Keratinocyte (primary cell): ENCODE measurements around the gene SCAI. TPM values are rescaled to one million over a fixed set of nuclear protein-coding genes. Genes with fewer than 3 reads are reported as not detected.

Experiments used
- DNase-seq: peaks from one replicate; pipeline ENCODE4 v3.0.0-alpha.2; 2011; ENCODE audit warnings: low read depth, missing footprints, low spot score
- FAIRE-seq: peaks from 2 replicates; lab custom pipeline; 2011; peaks lifted over from hg19 to GRCh38; lab: Jason Lieb, UNC
- H2AFZ ChIP-seq: 2 replicates; pipeline ENCODE4 v1.6.0; 2012; ENCODE audit warnings: low read length, control low read depth, inconsistent platforms; ENCODE audit not compliant: control insufficient read depth
- H3K27ac ChIP-seq: 2 replicates; pipeline ENCODE4 v1.5.1; 2011; ENCODE audit warnings: low read length; ENCODE audit not compliant: control insufficient read depth, insufficient read depth
- H3K27me3 ChIP-seq: 3 replicates; pipeline ENCODE4 v1.6.0; 2011; ENCODE audit warnings: low read length; ENCODE audit not compliant: control insufficient read depth, insufficient read depth; ENCODE audit errors: extremely low read depth
- H3K36me3 ChIP-seq, 2 experiments: 2 replicates in 1 of 2; 3 replicates in 1 of 2; pipeline ENCODE4 v1.5.1; 2011; ENCODE audit warnings: low read length in 2 of 2, mild to moderate bottlenecking in 1 of 2; ENCODE audit not compliant: control insufficient read depth in 2 of 2, insufficient read depth in 2 of 2; ENCODE audit errors: extremely low read depth in 1 of 2
- H3K4me1 ChIP-seq: 3 replicates; pipeline ENCODE4 v1.5.1; 2011; ENCODE audit warnings: low read length; ENCODE audit not compliant: control insufficient read depth, insufficient read depth; ENCODE audit errors: extremely low read depth
- H3K4me2 ChIP-seq: 3 replicates; pipeline ENCODE4 v1.6.0; 2011; ENCODE audit warnings: low read depth, low read length; ENCODE audit not compliant: control insufficient read depth, insufficient read depth; ENCODE audit errors: extremely low read depth
- H3K4me3 ChIP-seq, 3 experiments: fragments of 200-600 bp in 1 of 3; sonication (generic) in 1 of 3; 2 replicates in 2 of 3; 3 replicates in 1 of 3; pipeline ENCODE4 v1.5.1; 2011 to 2016; ENCODE audit warnings: low read length in 3 of 3, mild to moderate bottlenecking in 3 of 3, control low read depth in 2 of 3, inconsistent platforms in 1 of 3, low read depth in 1 of 3, mixed read lengths in 1 of 3, mixed run types in 1 of 3, moderate library complexity in 1 of 3; ENCODE audit not compliant: control insufficient read depth in 2 of 3, insufficient read depth in 2 of 3; ENCODE audit errors: extremely low read depth in 1 of 3
- H3K79me2 ChIP-seq: 2 replicates; pipeline ENCODE4 v1.6.0; 2012; ENCODE audit warnings: low read length; ENCODE audit not compliant: control insufficient read depth, insufficient read depth
- H3K9ac ChIP-seq: 3 replicates; pipeline ENCODE4 v1.6.0; 2011; ENCODE audit warnings: low read length; ENCODE audit not compliant: control insufficient read depth, insufficient read depth; ENCODE audit errors: extremely low read depth
- H3K9me1 ChIP-seq: 3 replicates; pipeline ENCODE4 v1.6.0; 2011; ENCODE audit warnings: low read length; ENCODE audit not compliant: control insufficient read depth, insufficient read depth; ENCODE audit errors: extremely low read depth
- H3K9me3 ChIP-seq: 2 replicates; pipeline ENCODE4 v1.5.1; 2012; ENCODE audit warnings: low read depth, low read length; ENCODE audit not compliant: control insufficient read depth
- H4K20me1 ChIP-seq: 3 replicates; pipeline ENCODE4 v1.6.0; 2011; ENCODE audit warnings: low read length; ENCODE audit not compliant: control insufficient read depth, insufficient read depth; ENCODE audit errors: extremely low read depth
- EZH2 ChIP-seq: IDR thresholded peaks from one replicate; pipeline ENCODE4 v1.6.1; 2012; ENCODE audit warnings: inconsistent platforms, mild to moderate bottlenecking, low read length, moderate library complexity
- dilution Hi-C: fragments of 300-500 bp; cut with MboI; formaldehyde crosslinking; loops from one replicate; pipeline ENCODE4 v1.7.0; 2020; ENCODE audit warnings: low sequenced_read_pairs; ENCODE audit not compliant: extremely low pct_ligation_motif_present
- polyA plus RNA-seq, 5 experiments: library from polyadenylated mRNA; depleted of rRNA in 3 of 5; stranded (reverse) in 3 of 5; stranded (forward) in 1 of 5; unstranded in 1 of 5; fragments of >200 nt; gene quantifications; 1 replicate in 1 of 5; 2 replicates in 3 of 5; 3 replicates in 1 of 5; pipeline versions ENCODE4 v1.2.1 to v1.2.3, GENCODE V29; 2011 to 2012; ENCODE audit warnings: missing spikeins in 2 of 5, low read depth in 1 of 5, low replicate concordance in 1 of 5
- TF ChIP-seq, protein P1 (sequence below), 3 experiments: IDR thresholded peaks in 1 of 3; conservative IDR thresholded peaks in 1 of 3; optimal IDR thresholded peaks in 1 of 3; 2 replicates in 2 of 3; 3 replicates in 1 of 3; pipeline versions ENCODE3 to v1.5.1; 2011; ENCODE audit warnings: low read length in 3 of 3, mild to moderate bottlenecking in 3 of 3, moderate library complexity in 2 of 3, control low read depth in 1 of 3, inconsistent platforms in 1 of 3; ENCODE audit not compliant: insufficient read depth in 2 of 3; ENCODE audit errors: extremely low read depth in 1 of 3

Gene SCAI
- polyA plus RNA-seq, 1 donor (not counting 4 experiments of a cell fraction or from before 2014, with no cell fraction given), result 3.0 TPM

GRCh38 chr9:125038166-125038565 lies 105.2 kb downstream of the SCAI start:
- Histone ChIP-seq H3K4me1 (no peaks in the 10 kb centered on the region), H3K27me3 (no peaks in the 10 kb centered on the region), H4K20me1 (no peaks in the 10 kb centered on the region), H3K9me3 (no peaks in the 10 kb centered on the region), H3K9me1 (no peaks in the 10 kb centered on the region), H3K27ac (no peak overlapping the region), H3K4me3 (no peak overlapping the region), H3K4me2 (no peak overlapping the region), H3K9ac (no peak overlapping the region), H2AFZ (no peak overlapping the region), H3K36me3 (no peaks in the 10 kb centered on the region), H3K79me2 (no peaks in the 10 kb centered on the region)
- dilution Hi-C loops, result no loop called here
- TF ChIP-seq, protein P1, sequence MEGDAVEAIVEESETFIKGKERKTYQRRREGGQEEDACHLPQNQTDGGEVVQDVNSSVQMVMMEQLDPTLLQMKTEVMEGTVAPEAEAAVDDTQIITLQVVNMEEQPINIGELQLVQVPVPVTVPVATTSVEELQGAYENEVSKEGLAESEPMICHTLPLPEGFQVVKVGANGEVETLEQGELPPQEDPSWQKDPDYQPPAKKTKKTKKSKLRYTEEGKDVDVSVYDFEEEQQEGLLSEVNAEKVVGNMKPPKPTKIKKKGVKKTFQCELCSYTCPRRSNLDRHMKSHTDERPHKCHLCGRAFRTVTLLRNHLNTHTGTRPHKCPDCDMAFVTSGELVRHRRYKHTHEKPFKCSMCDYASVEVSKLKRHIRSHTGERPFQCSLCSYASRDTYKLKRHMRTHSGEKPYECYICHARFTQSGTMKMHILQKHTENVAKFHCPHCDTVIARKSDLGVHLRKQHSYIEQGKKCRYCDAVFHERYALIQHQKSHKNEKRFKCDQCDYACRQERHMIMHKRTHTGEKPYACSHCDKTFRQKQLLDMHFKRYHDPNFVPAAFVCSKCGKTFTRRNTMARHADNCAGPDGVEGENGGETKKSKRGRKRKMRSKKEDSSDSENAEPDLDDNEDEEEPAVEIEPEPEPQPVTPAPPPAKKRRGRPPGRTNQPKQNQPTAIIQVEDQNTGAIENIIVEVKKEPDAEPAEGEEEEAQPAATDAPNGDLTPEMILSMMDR (optimal IDR thresholded peaks at IDR 0.05 in 1 of 3, IDR thresholded peaks at IDR 0.05 in 1 of 3, conservative IDR thresholded peaks at IDR 0.05 in 1 of 3; ENCODE audit: extremely low read depth in 1 of 3, insufficient read depth in 2 of 3, low read length in 3 of 3), result no peak
- TF ChIP-seq EZH2, result no peak
- DNase-seq (no peak), FAIRE-seq (no peak)

DNA sequence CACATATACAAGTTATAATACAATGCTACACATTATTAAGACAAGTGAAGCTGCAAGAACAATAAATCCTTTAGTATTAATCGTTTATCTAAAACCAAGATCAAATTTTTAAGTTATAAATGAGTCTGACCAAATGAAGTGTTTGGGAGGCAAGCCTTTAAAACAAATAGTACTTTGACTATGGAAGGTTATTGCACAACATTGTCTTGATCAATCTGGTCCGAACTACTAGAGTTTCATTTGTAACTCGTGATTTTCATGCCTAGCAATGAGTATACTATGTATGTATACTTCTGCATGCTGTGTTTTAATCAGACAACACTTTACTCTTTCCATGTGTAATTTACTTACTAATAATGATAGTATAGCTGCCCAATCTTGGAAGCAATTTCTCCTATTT lies 115.3 kb downstream of the SCAI start:
- H4K20me1 ChIP-seq, result no peaks in the 10 kb centered on the region
- peaks cover 0 to 2% of the 10 kb centered on the region in 2 experiments for H3K36me3 ChIP-seq
- H3K4me2 ChIP-seq, result no peak overlapping the region
- no peak for TF ChIP-seq EZH2
- TF ChIP-seq, protein P1 (optimal IDR thresholded peaks at IDR 0.05 in 1 of 3, IDR thresholded peaks at IDR 0.05 in 1 of 3, conservative IDR thresholded peaks at IDR 0.05 in 1 of 3; ENCODE audit: extremely low read depth in 1 of 3, insufficient read depth in 2 of 3, low read length in 3 of 3), result no peak
- no peaks in the 10 kb centered on the region for H3K9me3 ChIP-seq
- H3K79me2 ChIP-seq, result no peaks in the 10 kb centered on the region
- no peak overlapping the region for H3K9ac ChIP-seq
- no peak overlapping the region for H2AFZ ChIP-seq
- H3K27me3 ChIP-seq, result no peaks in the 10 kb centered on the region
- FAIRE-seq (no peak), DNase-seq (no peak)
- dilution Hi-C loops, result no loop called here
- no peak overlapping the region for H3K27ac ChIP-seq
- H3K4me1 ChIP-seq, result no peaks in the 10 kb centered on the region
- no peak overlapping the region for H3K4me3 ChIP-seq
- no peaks in the 10 kb centered on the region for H3K9me1 ChIP-seq
